Fibroblast of mammary gland (primary cell): ENCODE data around the gene ETV1.
A peak's percentile ranks its signal among the peaks of the same experiment; 100 is the strongest.

Source experiments
- DNase-seq: peaks from one replicate; pipeline ENCODE4 v3.0.0-alpha.2; 2010; ENCODE audit warnings: low read depth
- H3K4me3 ChIP-seq: 2 replicates; pipeline ENCODE4 v1.5.1; 2011; ENCODE audit warnings: low read depth, mild to moderate bottlenecking, low read length, moderate library complexity; ENCODE audit not compliant: control insufficient read depth
- CTCF ChIP-seq: conservative IDR thresholded peaks from 2 replicates; pipeline ENCODE4 v1.5.1; 2011; ENCODE audit warnings: low read depth, low read length, inconsistent platforms; ENCODE audit not compliant: control insufficient read depth, insufficient read depth

The ETV1 gene

GRCh38 chr7:13878154-13878553 lies 111.3 kb downstream of the ETV1 start:
- no peak for TF ChIP-seq CTCF
- no peak for DNase-seq
- H3K4me3 ChIP-seq = no peak overlapping the region

DNA sequence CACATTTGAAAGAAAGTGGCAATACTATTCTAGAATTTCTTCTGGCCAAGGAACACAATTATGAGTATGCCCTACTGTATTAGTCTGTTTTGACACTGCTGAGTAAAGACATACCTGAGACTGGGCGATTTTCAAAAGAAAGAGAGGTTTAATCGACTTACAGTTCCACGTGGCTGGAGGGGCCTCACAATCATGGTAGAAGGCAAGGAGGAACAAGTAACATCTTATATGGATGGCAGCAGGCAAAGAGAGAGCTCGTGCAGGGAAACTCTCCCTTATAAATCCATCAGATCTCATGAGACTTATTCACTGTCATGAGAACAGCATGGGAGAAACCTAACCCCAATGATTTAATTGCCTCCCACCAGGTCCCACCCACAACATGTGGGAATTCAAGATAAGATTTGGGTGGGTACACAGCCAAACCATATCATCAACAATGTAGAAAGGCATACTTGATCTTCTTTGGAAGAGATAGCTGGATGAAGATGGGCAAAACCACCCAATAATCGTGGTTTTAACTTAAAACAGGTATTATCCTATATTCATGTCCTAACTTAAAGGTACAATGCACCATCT lies 113.9 kb downstream of the ETV1 start:
- no peak for TF ChIP-seq CTCF
- H3K4me3 ChIP-seq = no peak overlapping the region
- no peak for DNase-seq

- DNase-seq = peak; percentile 85
- no peak overlapping the region for H3K4me3 ChIP-seq
- no peak for TF ChIP-seq CTCF
Observed at GRCh38 chr7:13874783-13875182, 114.7 kb downstream of the ETV1 start.

GRCh38 chr7:13872709-13873108 lies 116.8 kb downstream of the ETV1 start:
- TF ChIP-seq CTCF = no peak
- no peak for DNase-seq
- H3K4me3 ChIP-seq = no peak overlapping the region

GRCh38 chr7:13871008-13871407 lies 118.5 kb downstream of the ETV1 start:
- DNase-seq = no peak
- no peak overlapping the region for H3K4me3 ChIP-seq
- no peak for TF ChIP-seq CTCF

- no peak for DNase-seq
- no peak overlapping the region for H3K4me3 ChIP-seq
- TF ChIP-seq CTCF = no peak
Observed at GRCh38 chr7:13860734-13861133, 128.7 kb downstream of the ETV1 start.

DNA sequence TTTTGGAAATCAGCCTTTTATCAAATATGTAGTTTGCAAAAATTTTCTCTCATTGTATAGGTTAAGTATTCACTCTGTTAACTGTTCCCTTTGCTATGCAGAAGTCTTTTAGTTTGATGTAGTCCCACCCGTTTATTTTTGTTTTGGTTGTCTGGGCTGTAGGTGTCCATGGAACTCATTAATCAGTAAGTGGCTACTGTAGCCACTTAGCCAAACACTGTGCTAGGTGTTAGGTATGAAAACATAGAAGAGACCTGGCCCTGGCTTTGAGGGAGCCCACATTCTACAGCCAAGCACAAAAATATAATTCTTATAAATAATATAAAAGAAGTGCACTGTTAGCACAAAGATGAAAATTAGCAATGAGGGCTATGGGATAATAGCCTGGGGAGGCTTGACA lies 133.5 kb downstream of the ETV1 start:
- TF ChIP-seq CTCF = no peak
- DNase-seq = no peak
- H3K4me3 ChIP-seq = no peak overlapping the region
